ENCODE data around the gene LBHD2.

The LBHD2 gene

DNA sequence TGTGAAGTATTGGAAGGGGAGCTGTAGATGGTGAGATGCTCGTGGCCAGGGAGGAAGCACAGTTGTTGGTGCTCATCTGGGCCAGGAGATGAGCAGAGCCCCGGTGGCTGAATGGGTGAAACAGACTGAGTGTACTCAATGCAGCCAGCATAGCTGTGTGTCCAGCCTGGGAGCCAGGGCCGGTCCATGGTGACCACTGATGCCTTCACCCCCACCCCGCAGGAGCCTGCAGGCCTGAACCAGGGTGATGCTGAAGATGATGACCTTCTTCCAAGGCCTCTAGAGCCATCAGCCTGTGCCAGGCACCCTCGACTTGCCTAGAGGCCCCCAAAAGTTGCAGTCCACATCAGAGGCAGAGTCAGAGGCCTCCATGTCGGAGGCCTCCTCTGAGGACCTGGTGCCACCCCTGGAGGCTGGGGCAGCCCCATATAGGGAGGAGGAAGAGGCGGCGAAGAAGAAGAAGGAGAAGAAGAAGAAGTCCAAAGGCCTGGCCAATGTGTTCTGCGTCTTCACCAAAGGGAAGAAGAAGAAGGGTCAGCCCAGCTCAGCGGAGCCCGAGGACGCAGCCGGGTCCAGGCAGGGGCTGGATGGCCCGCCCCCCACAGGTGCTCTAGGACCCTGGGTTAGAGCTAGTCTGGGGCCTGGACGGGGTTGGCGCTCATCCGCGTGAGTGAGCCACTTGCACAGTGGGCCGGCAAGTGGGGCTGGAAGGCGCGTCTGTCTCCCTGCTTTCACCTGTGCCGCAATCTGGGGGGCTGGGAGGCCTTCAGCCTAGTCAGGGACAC is 42.3 kb downstream of the LBHD2 start:
- H3K4me1 ChIP-seq (ENCODE audit: low read length), result peaks cover 5% of the 10 kb centered on the region; the same call in 1 of the 2 replicates
- H3K9me3 ChIP-seq (ENCODE audit: insufficient read depth, low read length), result no peaks in the 10 kb centered on the region
- no peaks in the 10 kb centered on the region for H3K36me3 ChIP-seq (replicated peaks; ENCODE audit: low read depth, low read length)
- no peak for TF ChIP-seq EZH2phosphoT487 (IDR thresholded peaks at IDR 0.05; ENCODE audit: low read depth)
- no peak overlapping the region for H3K4me2 ChIP-seq (ENCODE audit: low read length)
- H3K27ac ChIP-seq (ENCODE audit: low read length), result no peak overlapping the region
- no peaks in the 10 kb centered on the region for H3K27me3 ChIP-seq (ENCODE audit: low read depth, low read length)
- H2AFZ ChIP-seq (ENCODE audit: low read depth, low read length), result no peak overlapping the region
- no peaks in the 10 kb centered on the region for H3K79me2 ChIP-seq (ENCODE audit: low read length)
- no peaks in the 10 kb centered on the region for H4K20me1 ChIP-seq (ENCODE audit: insufficient read depth, low read length)
- H3K4me3 ChIP-seq (ENCODE audit: low read length), result no peak overlapping the region
- H3K9ac ChIP-seq (ENCODE audit: low read length), result no peak overlapping the region

GRCh38 chr14:103126873-103127304 is 42.9 kb downstream of the LBHD2 start:
- Histone ChIP-seq H3K36me3 (replicated peaks; ENCODE audit: low read depth, low read length) (no peaks in the 10 kb centered on the region), H3K9ac (ENCODE audit: low read length) (no peak overlapping the region), H3K27me3 (ENCODE audit: low read depth, low read length) (no peaks in the 10 kb centered on the region), H3K4me3 (ENCODE audit: low read length) (no peak overlapping the region), H3K9me3 (ENCODE audit: insufficient read depth, low read length) (no peaks in the 10 kb centered on the region), H3K4me1 (ENCODE audit: low read length) (peaks cover 5% of the 10 kb centered on the region; the same call in 1 of the 2 replicates), H4K20me1 (ENCODE audit: insufficient read depth, low read length) (no peaks in the 10 kb centered on the region), H2AFZ (ENCODE audit: low read depth, low read length) (no peak overlapping the region), H3K27ac (ENCODE audit: low read length) (no peak overlapping the region), H3K4me2 (ENCODE audit: low read length) (no peak overlapping the region), H3K79me2 (ENCODE audit: low read length) (no peaks in the 10 kb centered on the region)
- no peak for TF ChIP-seq EZH2phosphoT487 (IDR thresholded peaks at IDR 0.05; ENCODE audit: low read depth)
- no peak for TF ChIP-seq CTCF (IDR thresholded peaks at IDR 0.05; ENCODE audit: low read depth, low read length)

DNA sequence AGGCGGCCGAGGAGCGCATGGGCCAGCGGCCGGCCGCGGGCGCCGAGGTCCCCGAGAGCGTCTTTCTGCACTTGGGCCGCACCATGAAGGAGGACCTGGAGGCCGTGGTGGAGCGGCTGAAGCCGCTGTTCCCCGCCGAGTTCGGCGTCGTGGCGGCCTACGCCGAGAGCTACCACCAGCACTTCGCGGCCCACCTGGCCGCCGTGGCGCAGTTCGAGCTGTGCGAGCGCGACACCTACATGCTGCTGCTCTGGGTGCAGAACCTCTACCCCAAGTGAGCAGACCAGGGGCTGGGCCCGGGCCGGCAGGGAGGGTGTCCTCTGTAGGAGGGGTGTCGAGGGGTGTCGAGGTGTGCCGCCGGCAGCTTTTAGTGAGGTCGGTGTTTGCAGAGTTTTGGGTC is 43.3 kb downstream of the LBHD2 start:
- Histone ChIP-seq H3K27me3 (ENCODE audit: low read depth, low read length) (no peaks in the 10 kb centered on the region), H3K9me3 (ENCODE audit: insufficient read depth, low read length) (no peaks in the 10 kb centered on the region), H3K79me2 (ENCODE audit: low read length) (no peaks in the 10 kb centered on the region), H4K20me1 (ENCODE audit: insufficient read depth, low read length) (no peaks in the 10 kb centered on the region), H3K4me1 (ENCODE audit: low read length) (peaks cover 4% of the 10 kb centered on the region; the same call in 1 of the 2 replicates), H3K4me3 (ENCODE audit: low read length) (no peak overlapping the region), H3K36me3 (replicated peaks; ENCODE audit: low read depth, low read length) (no peaks in the 10 kb centered on the region), H3K9ac (ENCODE audit: low read length) (no peak overlapping the region), H2AFZ (ENCODE audit: low read depth, low read length) (no peak overlapping the region), H3K27ac (ENCODE audit: low read length) (no peak overlapping the region), H3K4me2 (ENCODE audit: low read length) (no peak overlapping the region)
- TF ChIP-seq EZH2phosphoT487 (IDR thresholded peaks at IDR 0.05; ENCODE audit: low read depth), result no peak
- TF ChIP-seq CTCF (IDR thresholded peaks at IDR 0.05; ENCODE audit: low read depth, low read length), result no peak

GRCh38 chr14:103127861-103128598 is 44.0 kb downstream of the LBHD2 start:
- Histone ChIP-seq H3K27ac (ENCODE audit: low read length) (no peak overlapping the region), H3K4me3 (ENCODE audit: low read length) (no peak overlapping the region), H2AFZ (ENCODE audit: low read depth, low read length) (no peak overlapping the region), H3K4me1 (ENCODE audit: low read length) (no peaks in the 10 kb centered on the region), H4K20me1 (ENCODE audit: insufficient read depth, low read length) (no peaks in the 10 kb centered on the region), H3K9ac (ENCODE audit: low read length) (no peak overlapping the region), H3K79me2 (ENCODE audit: low read length) (no peaks in the 10 kb centered on the region), H3K9me3 (ENCODE audit: insufficient read depth, low read length) (no peaks in the 10 kb centered on the region), H3K4me2 (ENCODE audit: low read length) (no peak overlapping the region), H3K27me3 (ENCODE audit: low read depth, low read length) (no peaks in the 10 kb centered on the region), H3K36me3 (replicated peaks; ENCODE audit: low read depth, low read length) (no peaks in the 10 kb centered on the region)
- no peak for TF ChIP-seq EZH2phosphoT487 (IDR thresholded peaks at IDR 0.05; ENCODE audit: low read depth)
- no peak for TF ChIP-seq CTCF (IDR thresholded peaks at IDR 0.05; ENCODE audit: low read depth, low read length)

All from OCI-LY3 (cell line).